Activated CD4-positive, alpha-beta T cell treated with anti-CD3 and anti-CD28 coated beads, Interleukin-2, Interleukin-4, amounts not matched to agents 100 ng/mL and 50 ng/mL, durations not matched to agents 16 hours and 8 hours (primary cell): Measurements from ENCODE around the gene TNFRSF18.
"Not testable (repeated sequence)": the region's sequence is repeated elsewhere in the genome, so short reads cannot be mapped to it uniquely, and the experiment has no call there.

ENCODE experiments used
- DNase-seq: peaks from one replicate; pipeline ENCODE4 v3.0.0-alpha.2; 2020; ENCODE audit warnings: low spot score

Gene TNFRSF18, protein sequence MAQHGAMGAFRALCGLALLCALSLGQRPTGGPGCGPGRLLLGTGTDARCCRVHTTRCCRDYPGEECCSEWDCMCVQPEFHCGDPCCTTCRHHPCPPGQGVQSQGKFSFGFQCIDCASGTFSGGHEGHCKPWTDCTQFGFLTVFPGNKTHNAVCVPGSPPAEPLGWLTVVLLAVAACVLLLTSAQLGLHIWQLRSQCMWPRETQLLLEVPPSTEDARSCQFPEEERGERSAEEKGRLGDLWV

DNA sequence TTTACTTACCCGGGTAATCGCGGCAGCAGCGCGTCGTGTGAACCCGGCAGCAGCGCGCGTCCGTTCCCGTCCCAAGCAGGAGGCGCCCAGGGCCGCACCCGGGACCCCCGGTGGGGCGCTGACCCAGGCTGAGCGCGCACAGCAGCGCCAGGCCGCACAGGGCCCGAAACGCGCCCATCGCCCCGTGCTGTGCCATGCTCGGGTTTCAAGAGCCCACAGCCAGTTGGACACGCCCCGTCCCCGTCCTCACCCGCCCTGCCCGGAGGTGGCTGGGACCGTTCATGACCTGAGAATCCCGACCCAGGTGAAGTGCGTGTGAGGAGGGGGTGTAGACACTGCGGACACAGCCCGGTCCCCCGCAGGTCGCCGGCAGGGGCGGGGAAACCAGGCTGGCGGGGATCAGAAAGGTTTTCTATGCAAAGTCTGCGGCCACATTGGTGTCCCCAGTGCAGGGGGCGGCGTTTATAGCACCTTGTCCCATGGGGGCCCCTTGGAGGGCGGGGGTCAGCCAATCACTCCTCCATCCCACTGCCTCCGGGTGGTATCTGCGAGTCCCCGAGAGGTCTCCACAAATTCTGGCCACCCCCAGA is at the start of gene TNFRSF18:
Gene TNFRSF18 (minus strand): TSS at position 217 of the 590 bp plus-strand sequence. CDS start 21 bp downstream, at position 196.
- DNase-seq: no peak

DNA sequence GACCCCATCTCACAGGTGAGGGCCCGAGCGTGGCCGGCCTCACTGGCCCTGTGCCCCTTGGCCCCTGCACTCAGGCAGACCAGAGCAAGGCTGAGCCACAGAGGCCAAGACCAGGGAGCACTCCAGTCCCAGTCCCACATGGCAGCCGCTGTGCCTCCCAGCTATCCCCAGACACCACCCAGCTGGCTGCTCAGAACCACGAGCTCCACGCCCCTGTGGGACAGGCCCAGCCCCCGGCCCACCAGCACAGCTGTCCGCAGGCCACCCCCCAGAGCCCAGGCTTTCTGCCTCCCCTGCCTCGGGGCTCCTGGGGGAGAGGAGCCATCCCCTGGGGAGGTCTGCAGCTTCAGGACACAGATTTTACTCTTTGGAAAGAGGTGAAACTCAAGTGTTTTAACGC is 49.2 kb upstream of the TNFRSF18 start:
- DNase-seq: no peak

DNA sequence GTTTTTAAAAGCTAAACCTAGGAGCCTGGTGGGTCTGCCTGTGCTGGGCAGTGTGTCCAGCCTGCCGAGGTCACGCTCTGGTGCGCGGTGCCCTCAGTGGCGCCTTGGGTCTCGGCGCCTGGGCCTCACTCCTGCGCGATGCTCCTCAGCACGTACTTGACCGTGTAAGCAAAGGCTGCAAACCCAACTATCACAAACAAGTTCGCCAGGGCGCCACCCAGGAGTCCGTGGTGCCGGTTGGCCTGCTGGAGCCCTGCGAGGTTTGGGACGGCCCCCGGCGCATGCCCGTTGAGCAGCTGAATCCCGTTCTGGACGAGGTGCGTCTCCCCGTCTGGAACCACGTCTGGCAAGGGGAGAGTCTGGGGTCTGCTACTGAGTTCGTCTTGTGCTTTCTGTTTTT is 48.7 kb upstream of the TNFRSF18 start:
- DNase-seq: no peak

DNA sequence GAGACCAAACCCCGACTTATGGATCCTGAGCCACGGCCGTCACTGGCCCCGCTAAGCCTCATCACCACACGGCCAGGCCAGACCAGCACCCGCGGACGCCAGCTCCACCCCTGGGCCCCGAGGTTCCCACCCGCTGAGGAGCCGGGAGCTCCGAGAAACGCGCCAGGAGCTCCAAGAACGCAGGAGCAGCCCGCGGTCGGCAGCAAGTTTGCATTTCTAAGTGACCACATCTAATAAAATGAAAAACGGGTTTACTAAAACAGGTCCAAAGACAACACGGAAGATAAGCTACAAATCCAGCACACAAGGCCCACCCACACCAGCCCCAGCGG is 48.2 kb upstream of the TNFRSF18 start:
- no peak for DNase-seq

DNA sequence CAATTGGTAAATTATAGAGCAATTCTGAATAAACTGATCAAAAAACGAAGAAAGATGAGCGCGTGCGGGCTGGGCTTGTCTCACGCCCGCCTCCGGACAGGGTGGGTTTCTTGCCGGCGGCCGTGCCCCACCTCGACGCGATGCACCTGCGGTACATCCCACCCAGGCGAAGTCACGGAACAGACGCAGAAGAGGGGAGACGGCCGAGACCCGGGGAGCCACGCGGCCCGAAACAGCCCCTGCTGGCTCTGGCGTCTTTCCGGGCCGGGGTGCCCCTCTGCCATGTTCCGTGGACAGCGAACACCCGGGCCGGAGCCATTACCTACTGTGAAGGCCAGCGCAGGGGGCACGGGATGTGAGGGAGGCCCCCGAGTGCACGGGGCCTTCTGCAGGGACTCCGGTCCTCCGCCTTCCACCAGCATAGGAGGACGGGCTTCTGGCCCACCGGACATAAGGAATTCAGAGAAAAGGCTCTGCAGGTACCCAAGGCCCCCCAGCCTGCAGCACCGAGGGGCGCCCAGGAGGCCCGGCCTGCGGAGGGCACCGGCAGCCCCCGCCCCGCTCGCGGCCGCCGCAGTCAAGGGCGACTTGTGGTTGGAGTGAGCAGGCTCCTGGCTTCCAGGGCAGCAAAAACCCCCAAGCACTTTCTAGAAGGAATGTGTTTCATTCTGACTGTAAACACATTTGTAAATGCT is 47.7 kb upstream of the TNFRSF18 start:
- DNase-seq: no peak

DNA sequence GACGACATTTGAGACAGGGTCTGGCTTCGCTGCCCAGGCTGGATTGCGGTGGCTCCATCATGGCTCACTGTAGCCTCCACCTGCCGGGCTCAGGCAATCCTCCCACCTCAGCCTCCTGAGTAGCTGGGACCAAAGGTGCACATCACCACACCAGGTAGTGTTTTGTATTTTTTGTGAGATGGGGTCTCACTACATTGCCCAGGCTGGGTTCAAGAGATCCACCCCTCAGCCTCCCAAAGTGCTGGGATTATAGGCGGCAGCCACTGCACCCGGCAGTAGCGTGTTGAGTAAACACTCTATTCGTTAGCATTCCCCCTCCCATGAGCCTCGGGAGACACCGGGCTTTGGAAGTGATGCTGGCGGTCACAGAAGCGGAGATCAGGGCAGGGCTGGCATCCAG is 46.9 kb upstream of the TNFRSF18 start:
- DNase-seq: no peak

DNA sequence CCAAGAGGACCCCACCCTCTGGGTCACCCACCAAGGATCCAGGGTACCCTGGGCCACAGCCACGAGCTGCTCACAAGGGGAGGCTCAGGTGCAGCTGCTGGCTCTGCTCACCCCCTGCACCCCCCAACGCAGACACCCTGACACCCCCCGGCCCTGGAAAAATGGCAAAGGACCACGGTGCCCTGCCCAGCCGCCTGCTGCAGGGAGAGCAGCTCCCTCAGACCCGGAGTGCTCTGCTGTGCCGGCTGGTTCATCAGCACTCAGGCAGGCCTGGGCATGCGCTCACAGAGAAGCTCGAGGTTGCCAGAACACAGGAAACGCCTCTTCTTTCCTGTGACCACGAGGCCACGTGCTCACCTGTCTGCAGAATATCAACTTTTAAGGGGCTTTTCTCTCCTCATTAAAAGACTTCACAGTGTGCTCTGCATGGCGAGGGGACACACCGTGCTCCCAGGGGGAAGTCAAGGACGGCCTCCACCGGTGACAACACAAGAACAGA is 44.4 kb upstream of the TNFRSF18 start:
- DNase-seq: peak; percentile 73

DNA sequence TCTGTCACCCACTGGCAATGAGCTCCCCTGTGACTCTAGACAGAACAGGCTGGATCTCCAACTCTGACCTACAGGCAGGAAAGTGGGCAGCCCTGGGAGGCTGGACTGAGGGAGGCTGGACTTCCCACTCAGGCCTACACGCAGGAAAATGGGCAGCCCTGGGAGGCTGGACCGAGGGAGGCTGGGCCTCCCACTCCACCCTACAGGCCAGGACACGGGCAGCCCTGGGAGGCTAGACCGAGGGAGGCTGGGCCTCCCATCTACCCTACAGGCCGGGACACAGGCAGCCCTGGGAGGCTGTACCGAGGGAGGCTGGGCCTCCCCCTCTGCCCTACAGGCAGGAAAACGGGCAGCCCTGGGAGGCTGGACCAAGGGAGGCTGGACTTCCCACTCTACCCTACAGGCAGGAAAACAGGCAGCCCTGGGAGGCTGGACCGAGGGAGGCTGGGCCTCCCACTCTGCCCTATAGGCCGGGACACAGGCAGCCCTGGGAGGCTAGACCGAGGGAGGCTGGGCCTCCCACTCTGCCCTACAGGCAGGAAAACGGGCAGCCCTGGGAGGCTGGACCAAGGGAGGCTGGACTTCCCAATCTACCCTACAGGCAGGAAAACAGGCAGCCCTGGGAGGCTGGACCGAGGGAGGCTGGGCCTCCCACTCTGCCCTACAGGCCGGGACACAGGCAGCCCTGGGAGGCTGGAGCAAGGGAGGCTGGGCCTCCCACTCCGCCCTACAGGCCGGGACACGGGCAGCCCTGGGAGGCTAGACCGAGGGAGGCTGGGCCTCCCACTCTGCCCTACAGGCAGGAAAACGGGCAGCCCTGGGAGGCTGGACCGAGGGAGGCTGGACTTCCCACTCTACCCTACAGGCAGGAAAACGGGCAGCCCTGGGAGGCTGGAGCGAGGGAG is 41.9 kb upstream of the TNFRSF18 start:
- not testable (repeated sequence) for DNase-seq

DNA sequence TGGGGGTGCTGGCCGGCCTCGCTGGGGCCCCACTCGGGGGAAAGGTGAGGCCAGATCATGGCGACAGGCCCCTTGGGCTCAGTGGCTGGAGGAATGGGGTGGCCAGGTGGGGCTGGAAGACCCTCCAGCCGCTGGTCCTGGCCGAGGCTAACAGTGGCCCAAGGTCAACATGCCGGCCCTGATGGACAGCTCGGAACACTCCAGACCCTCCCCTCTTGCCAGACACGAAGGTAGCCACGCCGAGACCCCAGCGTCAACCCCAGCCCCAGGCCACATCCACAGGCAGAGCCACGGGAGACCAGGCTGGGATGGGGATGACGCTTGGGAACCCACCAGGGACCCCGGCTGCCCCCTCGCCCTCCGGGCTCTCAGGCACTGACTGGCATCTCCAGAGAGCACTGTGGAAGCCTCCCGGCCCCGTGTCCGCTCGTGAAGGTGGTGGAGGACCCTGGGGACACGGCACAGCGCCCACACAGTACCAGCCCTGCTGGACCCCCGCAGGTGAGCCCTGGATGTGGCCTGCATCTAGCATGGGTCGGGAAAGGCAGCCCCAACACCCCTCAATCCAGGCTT is 41.0 kb upstream of the TNFRSF18 start:
- no peak for DNase-seq

DNA sequence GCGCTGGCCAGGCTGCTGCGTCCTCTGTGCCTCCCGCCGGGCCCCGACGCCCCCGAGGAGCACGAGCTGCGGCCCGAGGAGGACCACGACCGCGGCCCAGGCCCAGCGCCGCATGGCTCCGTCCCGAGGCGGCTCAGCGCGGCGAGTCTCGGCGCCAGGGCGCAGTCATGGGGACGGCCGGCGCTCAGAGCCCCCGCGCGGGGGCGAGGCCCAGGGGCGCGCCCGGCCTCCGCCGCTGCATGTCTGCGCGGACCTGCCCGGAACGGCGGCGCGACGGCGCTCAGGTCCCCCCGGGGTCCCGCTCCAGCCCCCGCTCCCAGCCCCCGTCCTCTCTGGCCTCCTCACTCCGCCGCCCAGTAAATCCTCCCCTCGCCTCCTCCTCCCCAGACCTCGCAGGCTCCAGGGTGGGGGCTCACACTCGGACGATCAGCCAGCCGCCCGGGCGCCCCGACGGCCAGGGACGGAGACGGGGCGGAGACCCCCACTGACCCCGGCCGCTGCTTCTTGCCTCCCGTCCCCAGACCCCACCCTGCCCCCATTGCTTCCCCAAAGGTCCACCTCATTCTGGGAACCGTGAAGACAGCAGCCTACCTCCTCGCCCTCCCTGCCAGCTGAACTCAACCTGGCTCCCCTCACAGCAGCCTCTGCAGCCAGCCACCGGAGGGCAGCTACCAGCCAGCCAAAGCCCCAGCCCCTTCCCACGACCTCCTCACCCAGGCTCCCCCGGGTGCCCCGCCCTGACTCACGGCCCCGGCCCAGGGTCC is 40.4 kb upstream of the TNFRSF18 start, which contains the start of gene C1QTNF12:
Gene C1QTNF12 (minus strand): TSS at position 146 of the 764 bp plus-strand sequence. CDS start 32 bp downstream, at position 114.
- DNase-seq: no peak

DNA sequence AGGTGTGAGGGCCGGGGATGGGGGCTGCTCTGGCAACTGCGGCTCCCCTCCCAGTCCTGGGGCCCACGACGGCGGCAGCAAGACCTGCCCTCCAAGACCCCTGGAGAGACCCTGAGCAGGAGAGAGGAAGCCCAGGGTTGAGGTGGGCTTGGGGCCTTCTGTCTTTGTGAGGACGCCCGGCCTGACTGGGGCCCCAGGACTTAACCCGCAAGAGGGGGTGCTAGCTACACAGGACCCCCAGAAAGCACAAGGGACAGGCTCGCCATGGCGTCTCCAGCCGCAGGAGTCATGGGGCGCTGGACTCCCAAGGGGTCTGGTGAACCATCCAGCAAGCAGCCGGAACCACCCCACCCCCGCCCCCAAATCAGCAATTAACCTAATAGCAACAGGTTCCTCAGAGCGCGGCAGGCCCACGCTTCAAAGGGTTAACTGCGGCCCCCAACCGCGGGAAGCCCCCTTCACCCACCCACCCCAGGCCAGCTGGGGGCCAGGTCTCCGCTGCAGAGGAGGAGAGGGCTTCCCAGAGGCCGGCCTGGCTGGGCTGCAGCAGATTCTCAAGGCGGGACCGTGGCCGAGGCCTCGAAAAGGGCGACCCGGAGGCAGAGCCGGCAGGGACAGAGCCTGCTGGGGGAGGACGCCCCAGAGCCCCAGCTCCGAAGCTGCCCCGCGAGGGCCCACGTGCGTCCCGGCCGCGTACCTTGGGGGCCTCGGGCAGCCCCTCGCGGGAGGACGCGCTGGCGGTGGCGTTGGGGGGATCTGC is 39.6 kb upstream of the TNFRSF18 start:
- no peak for DNase-seq

DNA sequence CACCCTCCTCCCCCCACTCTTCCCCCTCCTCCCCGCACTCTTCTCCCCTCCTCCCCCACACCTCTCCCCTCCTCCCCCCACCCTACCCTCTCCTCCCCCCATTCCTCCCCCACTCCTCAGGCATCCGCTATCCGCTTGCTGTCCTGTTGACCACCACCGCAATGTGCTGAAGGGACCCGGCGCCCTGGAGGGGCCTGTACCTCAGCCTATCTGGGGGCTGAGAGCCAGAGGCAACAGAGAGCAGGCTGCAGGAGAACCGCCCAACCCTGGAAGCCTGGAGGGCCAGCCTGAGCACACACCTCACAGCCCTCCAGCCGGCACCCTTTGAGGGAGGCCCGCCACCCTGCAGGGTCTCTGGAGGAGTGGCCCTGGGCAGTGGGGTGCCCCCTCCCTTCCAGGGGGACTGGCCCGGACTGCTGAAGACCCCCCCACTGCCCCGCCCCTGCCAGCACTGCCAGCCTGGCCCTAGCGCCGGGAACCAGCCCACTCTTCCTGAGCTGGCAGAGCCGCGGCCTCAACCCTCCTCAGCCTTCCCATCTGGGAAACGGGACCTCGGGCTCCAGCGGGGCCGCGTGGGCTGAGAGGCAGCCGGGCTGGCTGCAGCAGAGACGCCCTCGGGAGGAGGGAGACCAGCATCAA is 38.9 kb upstream of the TNFRSF18 start:
- DNase-seq: no peak

DNA sequence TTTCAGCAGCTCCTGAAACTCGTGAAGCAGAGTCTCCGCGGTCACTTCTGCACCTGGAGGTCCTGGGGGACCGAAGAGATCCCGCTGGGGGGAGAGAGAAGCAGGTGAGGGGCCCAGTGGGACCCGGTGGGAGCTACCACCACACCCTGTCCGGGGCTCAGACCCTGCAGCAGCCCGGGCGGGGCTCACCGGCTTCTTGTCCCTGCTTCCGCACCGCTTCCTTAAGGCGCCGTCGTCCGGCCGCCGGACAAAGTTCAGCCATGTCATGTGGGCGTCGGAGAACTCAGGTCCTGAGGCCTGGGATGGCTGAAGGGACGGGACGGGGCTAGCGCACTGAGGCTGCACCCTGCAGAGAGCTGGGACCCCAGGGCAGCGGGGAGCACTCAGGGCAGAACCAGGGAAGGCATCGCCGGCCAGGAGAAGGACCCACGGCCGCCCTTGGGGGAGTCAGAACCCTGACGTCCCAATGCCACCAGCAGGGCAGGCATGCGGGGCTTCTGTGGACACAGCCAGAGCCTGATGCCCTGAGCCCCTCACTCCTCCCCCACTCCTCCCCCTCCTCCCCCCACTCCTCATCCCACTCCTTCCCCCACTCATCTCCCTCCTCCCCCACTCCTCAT is 37.9 kb upstream of the TNFRSF18 start:
- DNase-seq: no peak

DNA sequence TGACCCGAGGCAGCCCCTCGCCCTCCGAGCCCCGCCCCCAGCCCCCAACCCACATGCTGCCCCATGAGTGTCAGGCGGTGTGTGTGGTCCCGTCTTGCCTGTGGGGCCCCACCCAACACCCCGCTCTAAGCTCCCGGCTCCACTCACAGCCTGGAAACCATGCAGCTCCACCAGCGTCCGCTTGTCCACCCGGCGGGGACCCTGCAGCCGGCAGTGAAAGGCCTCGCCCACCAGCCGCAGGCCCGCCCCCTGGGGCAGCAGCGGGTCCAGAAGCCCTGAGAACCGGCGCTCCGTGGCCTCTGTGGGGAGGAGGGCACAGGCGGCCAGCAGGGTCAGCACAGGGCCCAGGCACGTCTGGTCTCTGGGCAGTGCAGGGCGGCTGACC is 37.4 kb upstream of the TNFRSF18 start:
- no peak for DNase-seq

DNA sequence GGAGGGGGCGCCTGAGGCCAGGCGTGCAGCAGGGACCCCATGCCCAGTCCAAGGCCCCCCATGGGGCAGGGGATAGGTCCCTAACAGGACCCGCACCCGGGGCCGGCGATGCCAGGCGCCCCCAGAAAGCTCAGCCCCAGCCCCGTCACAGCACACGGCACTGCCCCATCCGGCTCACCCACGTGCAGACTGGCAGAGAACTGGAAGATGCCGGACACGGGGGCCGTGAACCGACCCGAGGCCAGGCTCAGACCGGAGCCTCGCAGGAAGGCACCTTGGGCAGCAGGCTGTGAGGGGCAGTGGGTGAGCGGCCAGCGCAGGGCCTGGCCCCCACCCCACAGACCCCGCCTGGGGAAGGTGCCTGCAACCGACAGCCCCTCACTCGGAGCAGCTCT is 36.9 kb upstream of the TNFRSF18 start:
- DNase-seq: no peak

DNA sequence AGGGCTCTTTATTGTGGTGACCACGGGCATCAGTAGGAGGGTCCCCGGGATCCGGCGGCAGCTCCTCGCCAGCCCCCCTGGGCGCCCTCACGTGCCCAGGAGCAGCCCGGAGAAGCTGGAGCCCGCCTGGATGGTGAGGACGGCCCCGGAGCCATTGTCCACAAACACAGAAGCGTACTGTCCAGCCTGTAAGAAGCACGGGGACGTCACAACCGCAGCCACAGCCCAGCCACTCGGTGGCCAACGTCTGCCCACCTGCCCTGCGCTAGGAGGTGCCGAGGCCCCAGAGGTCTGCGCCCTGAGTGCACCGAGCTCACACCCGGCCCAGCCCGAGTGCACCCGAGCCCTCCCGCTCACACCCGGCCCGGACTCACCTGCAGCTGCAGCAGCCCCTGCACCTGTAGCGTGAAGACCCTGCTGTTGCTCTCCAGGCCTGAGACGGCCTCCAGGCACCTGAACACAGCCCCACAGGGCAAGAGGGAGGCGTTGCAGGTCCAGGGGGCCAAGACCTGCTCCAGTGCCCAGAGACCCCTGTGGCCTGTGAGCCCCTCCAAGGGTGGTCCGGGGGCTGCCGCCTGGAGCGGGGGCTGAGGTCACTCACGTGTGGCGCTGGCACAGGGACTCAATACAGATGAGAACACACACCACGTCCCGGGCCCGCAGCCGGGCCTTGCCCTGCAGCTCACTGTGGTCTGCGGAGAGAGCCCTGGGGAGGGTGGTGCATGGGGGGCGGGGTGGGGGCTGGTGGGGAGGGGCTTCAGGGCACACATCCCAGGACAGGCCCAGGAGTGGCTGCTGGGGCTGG is 36.3 kb upstream of the TNFRSF18 start:
- DNase-seq: no peak

DNA sequence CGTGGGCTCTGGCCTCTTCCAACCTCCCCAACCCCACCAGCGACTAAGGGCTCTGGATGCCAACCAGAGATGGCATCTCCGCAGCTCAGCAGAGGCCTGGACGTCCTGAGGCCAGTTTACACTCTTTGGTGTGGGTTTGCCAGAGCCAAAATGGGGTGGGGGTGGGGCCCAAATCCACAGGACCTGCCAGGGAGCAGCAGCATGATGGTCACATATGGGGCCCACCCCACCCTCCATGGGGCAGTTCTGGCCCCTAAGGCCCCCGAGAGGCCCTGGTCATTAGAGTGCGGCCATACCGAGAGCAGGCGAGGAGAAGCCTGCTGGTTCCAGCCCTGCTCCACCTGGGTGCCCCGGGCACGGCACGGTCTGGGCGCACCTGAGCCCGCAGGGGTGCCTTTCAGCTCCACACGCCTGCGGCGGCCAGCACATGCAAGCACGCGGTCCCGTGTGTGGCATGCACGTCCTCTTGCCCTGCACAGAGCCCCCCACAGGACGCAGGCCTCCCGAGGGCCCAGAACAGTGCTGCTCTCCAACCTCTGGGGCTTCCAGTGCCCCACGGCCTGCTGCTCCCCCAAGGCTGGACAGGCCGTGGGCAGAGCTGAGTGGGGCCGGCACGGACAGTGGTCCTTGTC is 35.3 kb upstream of the TNFRSF18 start:
- no peak for DNase-seq
